Skeletal muscle tissue (tissue), 4 donors: Measurements from ENCODE around the gene CCNDBP1. TPM values are rescaled to one million over a fixed set of nuclear protein-coding genes. Genes with fewer than 3 reads are reported as not detected.
"Not testable (repeated sequence)": the region's sequence is repeated elsewhere in the genome, so short reads cannot be mapped to it uniquely, and the experiment has no call there.

Source experiments
- H3K27ac ChIP-seq: one replicate; pipeline ENCODE4 v1.7.0; 2013; ENCODE audit warnings: mild to moderate bottlenecking, low read depth, low read length, inconsistent platforms
- H3K27me3 ChIP-seq, 3 donors: one replicate each; pipeline ENCODE4 v1.7.0; 2013; ENCODE audit warnings: low read length in 3 of 3; ENCODE audit not compliant: control insufficient read depth in 3 of 3, insufficient read depth in 3 of 3
- H3K36me3 ChIP-seq, 3 donors: one replicate each; pipeline ENCODE4 v1.7.0; 2013; ENCODE audit warnings: low read length in 3 of 3; ENCODE audit not compliant: control insufficient read depth in 3 of 3, insufficient read depth in 3 of 3
- H3K4me1 ChIP-seq, 3 donors: one replicate each; pipeline ENCODE4 v1.7.0; 2013; ENCODE audit warnings: low read length in 3 of 3, mild to moderate bottlenecking in 3 of 3; ENCODE audit not compliant: control insufficient read depth in 3 of 3, insufficient read depth in 3 of 3
- H3K4me3 ChIP-seq, 3 donors: one replicate each; pipeline ENCODE4 v1.7.0; 2013; ENCODE audit warnings: low read length in 3 of 3
- H3K9ac ChIP-seq, 3 donors: one replicate each; pipeline ENCODE4 v1.7.0; 2013; ENCODE audit warnings: low read length in 3 of 3, mild to moderate bottlenecking in 3 of 3, moderate library complexity in 2 of 3, low read depth in 1 of 3
- H3K9me3 ChIP-seq, 3 donors: one replicate each; pipeline ENCODE4 v1.7.0; 2013; ENCODE audit warnings: low read length in 3 of 3; ENCODE audit not compliant: control insufficient read depth in 3 of 3
- total RNA-seq: library from RNA; depleted of rRNA; stranded (reverse); fragments of >200 nt; gene quantifications from one replicate; pipeline ENCODE4 v1.2.3, GENCODE V29; 2014
- donor health status: Osteomylitis.

The CCNDBP1 gene
- total RNA-seq, 1 donor from 2014 or later = 45.4 TPM

GRCh38 chr15:43225950-43226255, 40.7 kb downstream of the CCNDBP1 start:
- H3K27ac ChIP-seq, H3K9me3 ChIP-seq, H3K4me1 ChIP-seq, H3K9ac ChIP-seq, H3K36me3 ChIP-seq, H3K27me3 ChIP-seq, H3K4me3 ChIP-seq: not testable (repeated sequence)

GRCh38 chr15:43226436-43227305, 41.5 kb downstream of the CCNDBP1 start:
- peaks cover 0 to 3% (median 0%) of the 10 kb centered on the region in 3 donors for H3K4me1 ChIP-seq
- H3K4me3 ChIP-seq = no peak overlapping the region
- H3K27me3 ChIP-seq = no peaks in the 10 kb centered on the region
- no peak overlapping the region for H3K27ac ChIP-seq
- H3K9me3 ChIP-seq = no peaks in the 10 kb centered on the region
- no peaks in the 10 kb centered on the region for H3K36me3 ChIP-seq
- no peak overlapping the region for H3K9ac ChIP-seq

GRCh38 chr15:43229977-43230376, 44.8 kb downstream of the CCNDBP1 start:
- no peak overlapping the region for H3K27ac ChIP-seq

GRCh38 chr15:43230640-43231115, 45.5 kb downstream of the CCNDBP1 start:
- H3K27me3 ChIP-seq = no peaks in the 10 kb centered on the region
- H3K36me3 ChIP-seq = no peaks in the 10 kb centered on the region
- H3K4me1 ChIP-seq = peaks cover 0 to 3% (median 0%) of the 10 kb centered on the region in 3 donors
- H3K9me3 ChIP-seq = no peaks in the 10 kb centered on the region
- H3K4me3 ChIP-seq = no peak overlapping the region
- H3K9ac ChIP-seq = no peak overlapping the region
- peak overlapping the region; percentile 42 for H3K27ac ChIP-seq

More at GRCh38 chr15:43229977-43230376, 44.8 kb downstream of the CCNDBP1 start:
- Histone ChIP-seq H3K9ac (no peak overlapping the region), H3K36me3 (no peaks in the 10 kb centered on the region), H3K27me3 (no peaks in the 10 kb centered on the region), H3K9me3 (no peaks in the 10 kb centered on the region), H3K4me1 (peaks cover 0 to 3% (median 0%) of the 10 kb centered on the region in 3 donors), H3K4me3 (no peak overlapping the region)

- H3K9me3 ChIP-seq = no peaks in the 10 kb centered on the region
- H3K4me3 ChIP-seq = no peak overlapping the region
- peaks cover 0 to 3% (median 0%) of the 10 kb centered on the region in 3 donors for H3K4me1 ChIP-seq
- no peak overlapping the region for H3K9ac ChIP-seq
- H3K27ac ChIP-seq = no peak overlapping the region
- no peaks in the 10 kb centered on the region for H3K36me3 ChIP-seq
- H3K27me3 ChIP-seq = no peaks in the 10 kb centered on the region
Observed at GRCh38 chr15:43232289-43232874, 47.2 kb downstream of the CCNDBP1 start.

- Histone ChIP-seq H3K27me3 (no peaks in the 10 kb centered on the region), H3K4me3 (no peak overlapping the region), H3K36me3 (no peaks in the 10 kb centered on the region), H3K27ac (no peak overlapping the region), H3K9me3 (no peaks in the 10 kb centered on the region), H3K4me1 (peaks cover 16 to 21% (median 20%) of the 10 kb centered on the region in 3 donors), H3K9ac (no peak overlapping the region)
Observed at GRCh38 chr15:43235536-43235935, 50.3 kb downstream of the CCNDBP1 start.

GRCh38 chr15:43237842-43238470, 52.8 kb downstream of the CCNDBP1 start:
- Histone ChIP-seq H3K9me3 (no peaks in the 10 kb centered on the region), H3K27ac (peak overlapping the region; percentile 67), H3K4me3 (peak overlapping the region in 1 of 3 donors; percentile 22), H3K27me3 (no peaks in the 10 kb centered on the region), H3K36me3 (no peaks in the 10 kb centered on the region), H3K4me1 (peaks cover 16 to 25% (median 24%) of the 10 kb centered on the region in 3 donors), H3K9ac (peak overlapping the region in 2 of 3 donors; percentile 43 to 68)

GRCh38 chr15:43238671-43239131, 53.5 kb downstream of the CCNDBP1 start:
- Histone ChIP-seq H3K27ac (peak overlapping the region; percentile 67), H3K27me3 (no peaks in the 10 kb centered on the region), H3K9me3 (no peaks in the 10 kb centered on the region), H3K36me3 (no peaks in the 10 kb centered on the region), H3K9ac (peak overlapping the region in 1 of 3 donors; percentile 68), H3K4me3 (no peak overlapping the region), H3K4me1 (peaks cover 16 to 25% (median 24%) of the 10 kb centered on the region in 3 donors)

- H3K9ac ChIP-seq = no peak overlapping the region
- H3K9me3 ChIP-seq = no peaks in the 10 kb centered on the region
- no peak overlapping the region for H3K4me3 ChIP-seq
- no peaks in the 10 kb centered on the region for H3K36me3 ChIP-seq
- H3K4me1 ChIP-seq = peaks cover 16 to 25% (median 24%) of the 10 kb centered on the region in 3 donors
- H3K27me3 ChIP-seq = no peaks in the 10 kb centered on the region
- no peak overlapping the region for H3K27ac ChIP-seq
Observed at GRCh38 chr15:43239732-43240491, 54.7 kb downstream of the CCNDBP1 start.
